OCI-LY7 (cell line): ENCODE data around the gene LRRFIP1. TPM values are rescaled to one million over a fixed set of nuclear protein-coding genes. Genes with fewer than 3 reads are reported as not detected.
"Not testable (repeated sequence)": the region's sequence is repeated elsewhere in the genome, so short reads cannot be mapped to it uniquely, and the experiment has no call there.

Experiments
- BruUV-seq: library from RNA; stranded (reverse); fragments of 400-500 nt; replicated peaks from 2 replicates; lab custom pipeline; 2021; lab: Mats Ljungman, UMichigan
- CTCF ChIA-PET: fragments of 300-600 bp; sonication (Branson Sonifier 250); formaldehyde crosslinking; loops from one replicate; lab custom pipeline; 2022; ENCODE audit warnings: antibody characterized with exemption; ENCODE audit not compliant: unreplicated experiment; lab: Charles Lee
- POLR2A ChIA-PET: fragments of 300-600 bp; sonication (Branson Sonifier 250); formaldehyde crosslinking; loops from one replicate; lab custom pipeline; 2022; ENCODE audit warnings: antibody characterized with exemption; lab: Charles Lee
- DNase-seq: peaks from one replicate; pipeline ENCODE4 v3.0.0-alpha.2; 2015; ENCODE audit warnings: low spot score
- H2AFZ ChIP-seq: fragments of 200-600 bp; sonication (generic), shearing (Covaris generic); 2 replicates; pipeline ENCODE4 v1.6.1; 2014; ENCODE audit warnings: mild to moderate bottlenecking, antibody characterized with exemption, low read length, moderate library complexity
- H3K27ac ChIP-seq: fragments of 200-600 bp; sonication (generic); 2 replicates; pipeline ENCODE4 v1.5.1; 2014; ENCODE audit warnings: mixed run types, low read depth, mild to moderate bottlenecking, moderate library complexity, low read length, inconsistent platforms; ENCODE audit not compliant: poor library complexity, severe bottlenecking
- H3K36me3 ChIP-seq: fragments of 200-600 bp; sonication (generic); 2 replicates; pipeline ENCODE4 v1.6.1; 2014; ENCODE audit warnings: mild to moderate bottlenecking, antibody characterized with exemption, low read length, moderate library complexity, mixed read lengths; ENCODE audit not compliant: insufficient read depth
- H3K4me1 ChIP-seq: fragments of 200-600 bp; sonication (generic); 2 replicates; pipeline ENCODE4 v1.5.1; 2014; ENCODE audit warnings: mild to moderate bottlenecking, low read length; ENCODE audit not compliant: insufficient read depth, poor library complexity, severe bottlenecking
- H3K4me2 ChIP-seq: fragments of 200-600 bp; sonication (generic); 2 replicates; pipeline ENCODE4 v1.6.1; 2014; ENCODE audit warnings: mild to moderate bottlenecking, low read length
- H3K4me3 ChIP-seq: fragments of 200-600 bp; sonication (generic); 2 replicates; pipeline ENCODE4 v1.5.1; 2014; ENCODE audit warnings: mild to moderate bottlenecking, low read depth, low read length; ENCODE audit not compliant: poor library complexity, severe bottlenecking
- H3K79me2 ChIP-seq: fragments of 200-600 bp; sonication (generic); 2 replicates; pipeline ENCODE4 v1.6.1; 2016; ENCODE audit warnings: low read depth, mild to moderate bottlenecking, low read length, moderate library complexity, mixed read lengths; ENCODE audit not compliant: insufficient read depth
- H3K9me2 ChIP-seq: fragments of 200-600 bp; sonication (generic); 2 replicates; pipeline ENCODE4 v1.6.1; 2016; ENCODE audit warnings: mild to moderate bottlenecking, low read length, mixed read lengths; ENCODE audit not compliant: insufficient read depth
- H3K9me3 ChIP-seq: fragments of 200-600 bp; sonication (generic); 2 replicates; pipeline ENCODE4 v1.6.1; 2014; ENCODE audit warnings: mild to moderate bottlenecking, mixed run types, low read length, mixed read lengths
- H4K20me1 ChIP-seq: fragments of 200-600 bp; sonication (generic); 2 replicates; pipeline ENCODE4 v1.6.1; 2014; ENCODE audit warnings: mild to moderate bottlenecking, antibody characterized with exemption, low read length, moderate library complexity, mixed read lengths; ENCODE audit not compliant: insufficient read depth
- CTCF ChIP-seq: fragments of 200-600 bp; sonication (generic); conservative IDR thresholded peaks from 2 replicates; pipeline ENCODE4 v1.5.1; 2014; ENCODE audit warnings: mild to moderate bottlenecking, antibody characterized with exemption, low read length, moderate library complexity, mixed read lengths
- EZH2phosphoT487 ChIP-seq: fragments of 200-600 bp; sonication (generic); IDR thresholded peaks from 2 replicates; pipeline ENCODE4 v1.6.1; 2018; ENCODE audit warnings: low read depth, borderline replicate concordance, mild to moderate bottlenecking, mixed run types, antibody characterized with exemption, low read length, moderate library complexity, mixed read lengths
- intact Hi-C: fragments of 100-400 bp; cut with micrococcal nuclease; formaldehyde crosslinking; loops from one replicate; pipeline ENCODE4 v1.10.0; 2022; ENCODE audit not compliant: unreplicated experiment
- total RNA-seq, 2 experiments: library from RNA; depleted of rRNA in 1 of 2; stranded (reverse); fragments of >200 nt in 1 of 2; shearing (Covaris generic) in 1 of 2; gene quantifications; 2 replicates each; pipeline ENCODE4 v1.2.3, GENCODE V29; 2014 to 2022

The LRRFIP1 gene
- total RNA-seq, 2 experiments from 2014 or later: 95.7 to 216 TPM

GRCh38 chr2:237749961-237750360 lies 122.6 kb downstream of the LRRFIP1 start:
- Histone ChIP-seq H3K4me1 (no peaks in the 10 kb centered on the region), H3K79me2 (peaks cover 15% of the 10 kb centered on the region), H3K9me2 (no peaks in the 10 kb centered on the region), H4K20me1 (no peaks in the 10 kb centered on the region), H3K4me3 (no peak overlapping the region), H3K4me2 (no peak overlapping the region), H3K9me3 (no peaks in the 10 kb centered on the region), H3K36me3 (peaks cover 93% of the 10 kb centered on the region), H3K27ac (no peak overlapping the region), H2AFZ (no peak overlapping the region)
- TF ChIP-seq CTCF: no peak
- no peak for TF ChIP-seq EZH2phosphoT487
- no peak for DNase-seq
- intact Hi-C loops: no loop called here
- CTCF ChIA-PET: no interaction called here
- no TSS peak for BruUV-seq
- POLR2A ChIA-PET: interaction anchor here (0.6 to 0.7 kb wide), 3 partner anchors 62 to 656 kb away, joined by 3 to 4 read pairs (median 3); no protein-coding TSS in a partner anchor

GRCh38 chr2:237750441-237750840 lies 123.1 kb downstream of the LRRFIP1 start:
- CTCF ChIA-PET, intact Hi-C loops, H3K4me2 ChIP-seq, H3K9me3 ChIP-seq, DNase-seq, H3K4me1 ChIP-seq, H2AFZ ChIP-seq, H3K27ac ChIP-seq, H3K4me3 ChIP-seq, BruUV-seq, H4K20me1 ChIP-seq, H3K9me2 ChIP-seq: not testable (repeated sequence)
- Histone ChIP-seq H3K36me3 (peaks cover 94% of the 10 kb centered on the region), H3K79me2 (peaks cover 10% of the 10 kb centered on the region)
- POLR2A ChIA-PET: interaction anchor here (0.7 kb wide), 1 partner anchor 657 kb away, joined by 3 read pairs; no protein-coding TSS in a partner anchor

GRCh38 chr2:237752761-237753165 lies 125.4 kb downstream of the LRRFIP1 start:
- H2AFZ ChIP-seq: no peak overlapping the region
- BruUV-seq: no TSS peak
- ChIA-PET CTCF (no interaction called here), POLR2A (no interaction called here)
- H3K4me2 ChIP-seq: no peak overlapping the region
- no peak overlapping the region for H3K27ac ChIP-seq
- intact Hi-C loops: no loop called here
- H3K9me2 ChIP-seq: no peaks in the 10 kb centered on the region
- no peaks in the 10 kb centered on the region for H3K4me1 ChIP-seq
- no peak for TF ChIP-seq EZH2phosphoT487
- no peak for TF ChIP-seq CTCF
- no peak for DNase-seq
- H3K9me3 ChIP-seq: no peaks in the 10 kb centered on the region
- no peaks in the 10 kb centered on the region for H3K79me2 ChIP-seq
- peaks cover 97% of the 10 kb centered on the region for H3K36me3 ChIP-seq
- no peaks in the 10 kb centered on the region for H4K20me1 ChIP-seq
- no peak overlapping the region for H3K4me3 ChIP-seq
